IMR-90 (cell line): ENCODE results near the gene SMARCD1. TPM values are rescaled to one million over a fixed set of nuclear protein-coding genes. Genes with fewer than 3 reads are reported as not detected.

Experiments used
- ATAC-seq: fragments of 200-7000 bp; cut with Tn5 transposase; 2 replicates; pipeline ENCODE4 v1.9.1; 2020; ENCODE audit warnings: low read depth, mild to moderate bottlenecking, moderate library complexity
- BruUV-seq: library from RNA; stranded (reverse); fragments of 400-500 nt; replicated peaks from 2 replicates; lab custom pipeline; 2021; lab: Mats Ljungman, UMichigan
- CTCF ChIA-PET: fragments of 300-600 bp; formaldehyde crosslinking; extraction: SDS; loops from one replicate; lab custom pipeline; 2021; ENCODE audit warnings: antibody characterized with exemption; lab: Yijun Ruan, JAX
- POLR2A ChIA-PET: fragments of 300-600 bp; sonication (Branson Sonifier 250); formaldehyde crosslinking; loops from one replicate; lab custom pipeline; 2022; ENCODE audit warnings: antibody characterized with exemption; ENCODE audit not compliant: unreplicated experiment; lab: Charles Lee
- DNase-seq: peaks from one replicate; pipeline ENCODE4 v3.0.0; 2013
- H2AFZ ChIP-seq: replicated peaks from 2 replicates; pipeline ENCODE3; 2013; ENCODE audit warnings: low read length, mild to moderate bottlenecking; ENCODE audit not compliant: poor library complexity
- H2AK5ac ChIP-seq: 2 replicates; pipeline ENCODE4 v1.6.1; 2013; ENCODE audit warnings: low read depth, low read length, inconsistent platforms
- H2AK9ac ChIP-seq: replicated peaks from 2 replicates; pipeline ENCODE3; 2013; ENCODE audit warnings: mild to moderate bottlenecking, low read depth, low read length, moderate library complexity; ENCODE audit not compliant: poor library complexity
- H2BK120ac ChIP-seq: 2 replicates; pipeline ENCODE4 v1.6.1; 2013; ENCODE audit warnings: low read depth, low read length, inconsistent platforms
- H2BK15ac ChIP-seq: 3 replicates; pipeline ENCODE4 v1.6.1; 2013; ENCODE audit warnings: low read depth, low read length, inconsistent platforms
- H2BK20ac ChIP-seq: 2 replicates; pipeline ENCODE4 v1.6.1; 2013; ENCODE audit warnings: low read depth, mild to moderate bottlenecking, inconsistent platforms, low read length, moderate library complexity
- H2BK5ac ChIP-seq: 2 replicates; pipeline ENCODE4 v1.6.1; 2013; ENCODE audit warnings: mild to moderate bottlenecking, low read depth, low read length, inconsistent platforms; ENCODE audit not compliant: poor library complexity, severe bottlenecking
- H3K14ac ChIP-seq: replicated peaks from 2 replicates; pipeline ENCODE4 v1.6.1; 2013; ENCODE audit warnings: low read depth, low read length, inconsistent platforms
- H3K18ac ChIP-seq: 2 replicates; pipeline ENCODE4 v1.6.1; 2013; ENCODE audit warnings: low read depth, low read length, control low read depth
- H3K23ac ChIP-seq: 2 replicates; pipeline ENCODE4 v1.6.1; 2013; ENCODE audit warnings: low read depth, low read length, inconsistent platforms
- H3K27ac ChIP-seq: 2 replicates; pipeline ENCODE4 v1.5.1; 2013; ENCODE audit warnings: mild to moderate bottlenecking, control low read depth, low read length; ENCODE audit not compliant: insufficient read depth
- H3K27me3 ChIP-seq: 2 replicates; pipeline ENCODE4 v1.6.1; 2013; ENCODE audit warnings: low read length; ENCODE audit not compliant: control insufficient read depth, insufficient read depth
- H3K36me3 ChIP-seq: 2 replicates; pipeline ENCODE4 v1.6.1; 2013; ENCODE audit warnings: low read length, mixed read lengths; ENCODE audit not compliant: control insufficient read depth, insufficient read depth
- H3K4ac ChIP-seq: 2 replicates; pipeline ENCODE4 v1.6.1; 2013; ENCODE audit warnings: low read depth, low read length, inconsistent platforms
- H3K4me1 ChIP-seq: 2 replicates; pipeline ENCODE4 v1.6.1; 2013; ENCODE audit warnings: low read length, mixed read lengths; ENCODE audit not compliant: control insufficient read depth, insufficient read depth
- H3K4me2 ChIP-seq: 2 replicates; pipeline ENCODE4 v1.6.1; 2013; ENCODE audit warnings: low read depth, mild to moderate bottlenecking, control low read depth, low read length, moderate library complexity
- H3K4me3 ChIP-seq: 2 replicates; pipeline ENCODE4 v1.5.1; 2013; ENCODE audit warnings: low read depth, mild to moderate bottlenecking, control low read depth, low read length, moderate library complexity; ENCODE audit not compliant: insufficient read depth
- H3K56ac ChIP-seq: 2 replicates; pipeline ENCODE4 v1.6.1; 2013; ENCODE audit warnings: low read length, inconsistent platforms; ENCODE audit not compliant: insufficient read depth; ENCODE audit errors: extremely low read depth
- H3K79me1 ChIP-seq, 2 experiments: 2 replicates each; pipeline ENCODE4 v1.6.1; 2013; ENCODE audit warnings: low read length in 2 of 2, inconsistent platforms in 1 of 2, low read depth in 1 of 2
- H3K9ac ChIP-seq: 2 replicates; pipeline ENCODE4 v1.6.1; 2013; ENCODE audit warnings: low read depth, low read length, control low read depth
- H3K9me1 ChIP-seq: 2 replicates; pipeline ENCODE4 v1.6.1; 2013; ENCODE audit warnings: low read length, inconsistent platforms; ENCODE audit not compliant: insufficient read depth
- H3K9me3 ChIP-seq: 2 replicates; pipeline ENCODE4 v1.6.1; 2013; ENCODE audit warnings: low read length; ENCODE audit not compliant: control insufficient read depth, insufficient read depth
- H4K20me1 ChIP-seq: 2 replicates; pipeline ENCODE4 v1.6.1; 2013; ENCODE audit warnings: low read length, inconsistent platforms; ENCODE audit not compliant: insufficient read depth
- H4K5ac ChIP-seq: 2 replicates; pipeline ENCODE4 v1.6.1; 2013; ENCODE audit warnings: mild to moderate bottlenecking, low read depth, low read length, control low read depth
- H4K8ac ChIP-seq, 2 experiments: 2 replicates each; pipeline ENCODE4 v1.6.1; 2013; ENCODE audit warnings: low read depth in 2 of 2, low read length in 2 of 2, control low read depth in 1 of 2, inconsistent platforms in 1 of 2
- H4K91ac ChIP-seq: 2 replicates; pipeline ENCODE4 v1.6.1; 2013; ENCODE audit warnings: low read depth, low read length, inconsistent platforms; ENCODE audit not compliant: insufficient read depth
- BHLHE40 ChIP-seq: fragments of 150-350 bp; IDR thresholded peaks from 2 replicates; pipeline ENCODE4 v1.6.1; 2016; ENCODE audit warnings: mild to moderate bottlenecking, low read depth, low read length
- CEBPB ChIP-seq: IDR thresholded peaks from 2 replicates; pipeline ENCODE4 v1.6.1; 2012; ENCODE audit warnings: low read depth, low read length, improper control_type of control experiment
- CHD1 ChIP-seq: IDR thresholded peaks from 2 replicates; pipeline ENCODE4 v1.6.1; 2012; ENCODE audit warnings: low read depth, low read length, improper control_type of control experiment
- FOS ChIP-seq: fragments of 150-350 bp; IDR thresholded peaks from 2 replicates; pipeline ENCODE4 v1.6.1; 2016; ENCODE audit warnings: low read depth, low read length
- MAFK ChIP-seq: IDR thresholded peaks from 2 replicates; pipeline ENCODE4 v1.6.1; 2012; ENCODE audit warnings: low read depth, low read length, improper control_type of control experiment
- MAZ ChIP-seq: IDR thresholded peaks from 2 replicates; pipeline ENCODE4 v1.6.1; 2012; ENCODE audit warnings: low read depth, mild to moderate bottlenecking, low read length, improper control_type of control experiment, moderate library complexity, borderline replicate concordance
- MXI1 ChIP-seq: IDR thresholded peaks from 2 replicates; pipeline ENCODE4 v1.6.1; 2012; ENCODE audit warnings: low read depth, mild to moderate bottlenecking, low read length, moderate library complexity, borderline replicate concordance
- NFE2L2 ChIP-seq: fragments of 150-350 bp; IDR thresholded peaks from 2 replicates; pipeline ENCODE4 v1.6.1; 2016; ENCODE audit warnings: low read depth, mild to moderate bottlenecking, low read length
- POLR2A ChIP-seq: IDR thresholded peaks from 2 replicates; pipeline ENCODE4 v1.6.1; 2012; ENCODE audit warnings: mild to moderate bottlenecking, low read depth, low read length
- RAD21 ChIP-seq: IDR thresholded peaks from 2 replicates; pipeline ENCODE4 v1.6.1; 2012; ENCODE audit warnings: low read length, improper control_type of control experiment
- RCOR1 ChIP-seq: IDR thresholded peaks from 2 replicates; pipeline ENCODE4 v1.6.1; 2012; ENCODE audit warnings: mild to moderate bottlenecking, low read length, improper control_type of control experiment; ENCODE audit not compliant: insufficient replicate concordance
- RFX5 ChIP-seq: IDR thresholded peaks from 2 replicates; pipeline ENCODE4 v1.8.0; 2012; ENCODE audit warnings: low read depth, mild to moderate bottlenecking, low read length, moderate library complexity
- SMC3 ChIP-seq: fragments of 150-350 bp; IDR thresholded peaks from 2 replicates; pipeline ENCODE4 v1.6.1; 2016; ENCODE audit warnings: low read depth, mild to moderate bottlenecking, antibody characterized with exemption, low read length, moderate library complexity
- WGBS, 2 experiments: methylation state at CpG; one replicate each; pipeline versions ENCODE4 v1.1.5 to v1.1.7; 2013; ENCODE audit warnings: missing lambda C conversion rate in 2 of 2; ENCODE audit not compliant: insufficient read length in 1 of 2; ENCODE audit errors: extremely low coverage in 2 of 2; 5-methylcytosine and 5-hydroxymethylcytosine counted together
- dilution Hi-C: fragments of 300-500 bp; cut with HindIII; formaldehyde crosslinking; loops from one replicate; pipeline ENCODE4 v1.14.3; 2018; ENCODE audit warnings: low sequenced_read_pairs; ENCODE audit not compliant: unreplicated experiment
- in situ Hi-C: fragments of 300-500 bp; cut with MboI; formaldehyde crosslinking; loops from 3 replicates; pipeline ENCODE4 v1.14.3; 2019; ENCODE audit warnings: low sequenced_read_pairs, inconsistent platforms, mixed read lengths
- intact Hi-C: fragments of 100-400 bp; cut with micrococcal nuclease; formaldehyde crosslinking; loops from 2 replicates; pipeline ENCODE4 v1.10.0; 2022
- polyA plus RNA-seq, 3 experiments: library from polyadenylated mRNA; depleted of rRNA; stranded (reverse); fragments of >200 nt; gene quantifications; 2 replicates each; pipeline ENCODE4 v1.2.3, GENCODE V29; 2012; ENCODE audit warnings: low replicate concordance in 1 of 3
- total RNA-seq: library from RNA; depleted of rRNA; stranded (reverse); fragments of >200 nt; gene quantifications from 2 replicates; pipeline ENCODE4 v1.2.3, GENCODE V29; 2012
- TF ChIP-seq, protein P1 (sequence below): fragments of 150-350 bp; IDR thresholded peaks from 2 replicates; pipeline ENCODE4 v1.6.1; 2017; ENCODE audit warnings: mild to moderate bottlenecking, antibody characterized with exemption, low read length, low read depth
- TF ChIP-seq, protein P2 (sequence below): conservative IDR thresholded peaks from 2 replicates; pipeline ENCODE4 v1.5.1; 2012; ENCODE audit warnings: mild to moderate bottlenecking, low read depth, low read length, improper control_type of control experiment
- TF ChIP-seq, protein P3 (sequence below): fragments of 150-350 bp; IDR thresholded peaks from 2 replicates; pipeline ENCODE4 v1.6.1; 2016; ENCODE audit warnings: low read depth, mild to moderate bottlenecking, low read length, moderate library complexity, borderline replicate concordance

Gene SMARCD1
- total and polyA plus RNA-seq, 2 of the 4 experiments (the other 2 are of a cell fraction), result 28.1 to 47.9 TPM

DNA sequence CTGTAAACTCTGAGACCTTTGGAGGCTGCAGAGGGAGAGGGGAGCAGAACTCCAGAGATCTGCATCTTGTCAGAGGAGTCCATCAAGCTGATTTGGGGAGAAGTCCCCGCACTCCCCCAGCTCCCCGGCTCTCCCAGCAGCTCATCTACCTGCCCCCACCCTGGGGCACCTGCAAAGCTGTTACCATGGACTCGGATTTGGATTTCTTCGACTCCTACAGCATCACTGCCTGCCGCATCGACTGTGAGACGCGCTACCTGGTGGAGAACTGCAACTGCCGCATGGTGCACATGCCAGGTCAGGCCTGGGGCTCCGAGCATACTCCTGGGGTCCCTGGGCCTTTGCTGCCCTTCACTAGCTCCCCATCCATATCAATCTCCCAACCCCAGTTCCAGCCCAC is 6.9 kb upstream of the SMARCD1 start:
- TF ChIP-seq, protein P1, sequence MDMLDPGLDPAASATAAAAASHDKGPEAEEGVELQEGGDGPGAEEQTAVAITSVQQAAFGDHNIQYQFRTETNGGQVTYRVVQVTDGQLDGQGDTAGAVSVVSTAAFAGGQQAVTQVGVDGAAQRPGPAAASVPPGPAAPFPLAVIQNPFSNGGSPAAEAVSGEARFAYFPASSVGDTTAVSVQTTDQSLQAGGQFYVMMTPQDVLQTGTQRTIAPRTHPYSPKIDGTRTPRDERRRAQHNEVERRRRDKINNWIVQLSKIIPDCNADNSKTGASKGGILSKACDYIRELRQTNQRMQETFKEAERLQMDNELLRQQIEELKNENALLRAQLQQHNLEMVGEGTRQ, result no peak
- no peak for TF ChIP-seq MAFK
- TF ChIP-seq, protein P2, sequence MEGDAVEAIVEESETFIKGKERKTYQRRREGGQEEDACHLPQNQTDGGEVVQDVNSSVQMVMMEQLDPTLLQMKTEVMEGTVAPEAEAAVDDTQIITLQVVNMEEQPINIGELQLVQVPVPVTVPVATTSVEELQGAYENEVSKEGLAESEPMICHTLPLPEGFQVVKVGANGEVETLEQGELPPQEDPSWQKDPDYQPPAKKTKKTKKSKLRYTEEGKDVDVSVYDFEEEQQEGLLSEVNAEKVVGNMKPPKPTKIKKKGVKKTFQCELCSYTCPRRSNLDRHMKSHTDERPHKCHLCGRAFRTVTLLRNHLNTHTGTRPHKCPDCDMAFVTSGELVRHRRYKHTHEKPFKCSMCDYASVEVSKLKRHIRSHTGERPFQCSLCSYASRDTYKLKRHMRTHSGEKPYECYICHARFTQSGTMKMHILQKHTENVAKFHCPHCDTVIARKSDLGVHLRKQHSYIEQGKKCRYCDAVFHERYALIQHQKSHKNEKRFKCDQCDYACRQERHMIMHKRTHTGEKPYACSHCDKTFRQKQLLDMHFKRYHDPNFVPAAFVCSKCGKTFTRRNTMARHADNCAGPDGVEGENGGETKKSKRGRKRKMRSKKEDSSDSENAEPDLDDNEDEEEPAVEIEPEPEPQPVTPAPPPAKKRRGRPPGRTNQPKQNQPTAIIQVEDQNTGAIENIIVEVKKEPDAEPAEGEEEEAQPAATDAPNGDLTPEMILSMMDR, result no peak
- TF ChIP-seq CEBPB, result no peak
- no peak for TF ChIP-seq FOS
- no peak for TF ChIP-seq CHD1
- TF ChIP-seq, protein P3, sequence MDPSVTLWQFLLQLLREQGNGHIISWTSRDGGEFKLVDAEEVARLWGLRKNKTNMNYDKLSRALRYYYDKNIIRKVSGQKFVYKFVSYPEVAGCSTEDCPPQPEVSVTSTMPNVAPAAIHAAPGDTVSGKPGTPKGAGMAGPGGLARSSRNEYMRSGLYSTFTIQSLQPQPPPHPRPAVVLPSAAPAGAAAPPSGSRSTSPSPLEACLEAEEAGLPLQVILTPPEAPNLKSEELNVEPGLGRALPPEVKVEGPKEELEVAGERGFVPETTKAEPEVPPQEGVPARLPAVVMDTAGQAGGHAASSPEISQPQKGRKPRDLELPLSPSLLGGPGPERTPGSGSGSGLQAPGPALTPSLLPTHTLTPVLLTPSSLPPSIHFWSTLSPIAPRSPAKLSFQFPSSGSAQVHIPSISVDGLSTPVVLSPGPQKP, result no peak
- no peak for TF ChIP-seq RAD21
- no peak for TF ChIP-seq RFX5
- TF ChIP-seq BHLHE40, result no peak
- TF ChIP-seq SMC3, result no peak
- no peak for TF ChIP-seq NFE2L2
- TF ChIP-seq MAZ, result no peak
- no peak for TF ChIP-seq RCOR1
- no peak for TF ChIP-seq POLR2A
- no peak for TF ChIP-seq MXI1
- H3K9me3 ChIP-seq, result no peaks in the 10 kb centered on the region
- H3K27ac ChIP-seq, result no peak overlapping the region
- intact Hi-C loops (no loop called here), in situ Hi-C loops (no loop called here), dilution Hi-C loops (no loop called here)
- no peak overlapping the region for H2AK9ac ChIP-seq
- H2AFZ ChIP-seq, result no peak overlapping the region
- ATAC-seq (no peak), DNase-seq (no peak)
- H3K4me2 ChIP-seq, result no peak overlapping the region
- H4K5ac ChIP-seq, result no peak overlapping the region
- no peak overlapping the region for H2BK20ac ChIP-seq
- H3K14ac ChIP-seq, result no peak overlapping the region
- H3K9me1 ChIP-seq, result no peaks in the 10 kb centered on the region
- H3K4me3 ChIP-seq, result no peak overlapping the region
- H3K36me3 ChIP-seq, result no peaks in the 10 kb centered on the region
- no peaks in the 10 kb centered on the region; the same call in 1 of the 2 replicates for H4K20me1 ChIP-seq
- no TSS peak for BruUV-seq
- no peak overlapping the region for H4K91ac ChIP-seq
- H3K23ac ChIP-seq, result no peak overlapping the region
- no peaks in the 10 kb centered on the region for H3K27me3 ChIP-seq
- no peak overlapping the region for H3K9ac ChIP-seq
- H3K56ac ChIP-seq, result no peak overlapping the region
- ChIA-PET CTCF (no interaction called here), POLR2A (no interaction called here)
- H2BK5ac ChIP-seq, result no peak overlapping the region
- H4K8ac ChIP-seq, result no peak overlapping the region
- H2BK15ac ChIP-seq, result no peak overlapping the region
- no peaks in the 10 kb centered on the region for H3K79me1 ChIP-seq
- H2AK5ac ChIP-seq, result no peak overlapping the region
- no peak overlapping the region for H3K18ac ChIP-seq
- H2BK120ac ChIP-seq, result no peak overlapping the region
- no peak overlapping the region for H3K4ac ChIP-seq
- 60% methylated on average over 1 of the region's 10 CpGs; no CpG with 5 or more reads in 1 of the 2 experiments for WGBS, 2 experiments
- H3K4me1 ChIP-seq, result peaks cover 3% of the 10 kb centered on the region; the same call in 1 of the 2 replicates
